Stimulated activated CD8-positive, alpha-beta memory T cell treated with anti-CD3 and anti-CD28 coated beads, Interleukin-12 subunit alpha, Interleukin-12 subunit beta, amount 100 ng/mL, for 24 hours (primary cell): ENCODE data around the gene RBM4.
"Not testable (repeated sequence)": the region's sequence is repeated elsewhere in the genome, so short reads cannot be mapped to it uniquely, and the experiment has no call there.

Experiments
- DNase-seq: peaks from one replicate; pipeline ENCODE4 v3.0.0-alpha.2; 2020; ENCODE audit errors: extremely low read depth

The RBM4 gene, protein sequence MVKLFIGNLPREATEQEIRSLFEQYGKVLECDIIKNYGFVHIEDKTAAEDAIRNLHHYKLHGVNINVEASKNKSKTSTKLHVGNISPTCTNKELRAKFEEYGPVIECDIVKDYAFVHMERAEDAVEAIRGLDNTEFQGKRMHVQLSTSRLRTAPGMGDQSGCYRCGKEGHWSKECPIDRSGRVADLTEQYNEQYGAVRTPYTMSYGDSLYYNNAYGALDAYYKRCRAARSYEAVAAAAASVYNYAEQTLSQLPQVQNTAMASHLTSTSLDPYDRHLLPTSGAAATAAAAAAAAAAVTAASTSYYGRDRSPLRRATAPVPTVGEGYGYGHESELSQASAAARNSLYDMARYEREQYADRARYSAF

DNA sequence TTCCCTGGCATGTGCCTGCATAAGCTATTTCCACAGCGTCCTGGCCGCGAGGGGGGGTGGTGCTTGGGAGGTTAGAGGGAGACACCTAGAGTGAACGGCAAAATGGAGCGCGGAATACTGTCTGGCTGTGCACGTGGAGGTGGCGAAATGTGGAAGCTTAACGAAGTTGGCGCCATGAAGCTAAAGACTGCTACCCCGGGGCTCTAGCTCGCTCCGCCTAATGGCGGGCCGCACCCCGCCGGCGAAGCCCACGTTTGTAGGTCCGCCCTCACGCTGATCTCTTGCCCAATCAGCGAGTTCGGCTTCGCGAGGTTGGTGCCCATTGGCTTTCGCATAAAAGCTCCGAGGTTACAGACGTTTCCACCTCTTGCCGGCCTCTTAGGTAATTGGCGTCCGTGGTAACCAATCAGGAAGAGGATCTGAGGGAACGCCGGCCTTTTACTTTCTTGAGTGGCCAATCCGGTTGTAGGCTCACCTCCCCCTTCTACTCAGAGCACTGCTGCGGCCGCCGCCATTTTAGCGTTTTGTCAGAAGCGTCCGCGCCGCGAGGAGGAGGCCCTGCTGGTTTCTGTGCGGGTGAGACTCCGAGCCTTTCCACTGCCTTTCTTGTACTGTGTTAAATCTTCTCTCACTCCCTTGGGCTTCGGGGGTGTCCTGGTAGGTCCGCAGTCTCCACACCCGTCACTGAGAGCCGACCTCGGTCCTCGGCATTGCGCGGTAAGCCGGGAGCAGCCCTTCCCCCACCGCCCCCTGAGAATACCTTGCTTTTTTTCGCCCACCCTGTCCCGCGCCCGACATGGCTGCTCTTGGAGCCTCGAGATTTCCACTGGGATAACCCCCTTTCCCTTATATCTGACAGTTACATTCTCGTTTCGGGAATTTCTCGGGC is at the start of gene RBM4:
RBM4 (plus strand) TSS at position 527 of the 889 bp plus-strand sequence. CDS start 1,009 bp downstream, outside the sequence.
- DNase-seq, result peak; percentile 94

DNA sequence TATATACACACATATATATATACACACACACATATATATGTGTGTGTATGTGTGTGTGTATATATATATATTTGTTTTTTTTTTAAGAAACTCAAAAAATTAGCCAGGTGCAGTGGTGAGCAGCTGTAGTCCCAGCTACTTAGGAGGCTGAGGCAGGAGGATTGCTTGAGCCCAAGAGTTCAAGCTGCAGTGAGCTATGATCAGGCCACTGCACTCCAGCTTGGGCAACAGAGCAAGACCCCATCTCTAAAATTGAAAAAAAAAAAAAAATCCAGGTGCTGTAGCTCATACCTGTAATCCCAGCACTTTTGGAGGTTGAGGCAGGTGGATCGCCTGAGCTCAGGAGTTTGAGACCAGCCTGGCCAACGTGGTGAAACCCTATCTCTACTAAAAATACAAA is 49.2 kb upstream of the RBM4 start:
- not testable (repeated sequence) for DNase-seq

DNA sequence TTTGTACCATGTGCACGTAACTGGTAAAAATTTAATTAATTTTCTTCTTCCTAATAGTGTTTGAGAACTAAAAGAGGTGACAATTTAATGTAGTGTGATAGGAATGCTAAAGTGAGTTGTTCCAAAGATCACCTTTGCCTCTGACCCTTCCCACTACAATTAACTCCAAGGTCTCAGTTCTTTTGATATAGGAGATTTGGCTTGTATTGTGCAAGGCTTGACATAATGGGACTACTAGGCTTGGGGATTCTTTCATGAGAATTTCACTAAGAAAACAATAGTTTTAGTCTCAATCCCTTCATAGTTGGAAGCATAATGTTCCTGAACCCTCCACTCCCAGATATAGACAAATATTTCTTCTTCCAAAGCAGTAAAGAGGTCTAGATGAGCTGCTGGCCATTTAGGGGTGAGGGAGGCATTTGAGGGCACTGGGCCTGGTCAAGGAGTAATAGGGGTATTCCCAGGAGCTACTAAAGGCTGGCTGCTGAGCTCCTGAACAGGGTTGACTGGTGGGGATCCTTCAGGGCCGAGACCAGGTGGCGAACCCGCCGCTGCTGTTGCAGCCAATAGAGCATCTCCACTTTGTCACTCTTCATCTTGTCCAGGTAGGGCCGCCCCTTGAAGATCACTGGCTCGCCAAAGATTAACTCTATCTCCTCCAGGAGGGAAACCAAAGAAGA is 48.4 kb upstream of the RBM4 start:
- no peak for DNase-seq

DNA sequence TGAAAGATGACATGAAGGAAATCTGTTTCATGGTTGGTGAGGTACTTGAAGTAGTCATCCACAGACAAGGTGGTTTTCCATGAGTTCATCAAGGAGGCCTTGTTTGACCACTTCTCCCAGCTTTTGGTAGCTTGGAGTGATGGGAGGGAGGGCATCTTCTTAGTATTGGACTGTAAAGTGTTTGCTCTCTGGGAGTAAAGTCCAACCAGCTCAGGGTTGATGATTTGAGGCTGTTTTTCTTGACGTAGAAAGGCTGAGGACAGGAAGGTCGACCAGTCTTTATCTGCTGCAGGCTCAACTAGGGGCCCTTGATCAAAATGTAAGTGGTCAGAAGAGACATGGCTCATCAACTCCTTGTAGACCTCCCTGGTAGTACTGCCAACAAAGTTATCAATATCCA is 47.3 kb upstream of the RBM4 start:
- no peak for DNase-seq

DNA sequence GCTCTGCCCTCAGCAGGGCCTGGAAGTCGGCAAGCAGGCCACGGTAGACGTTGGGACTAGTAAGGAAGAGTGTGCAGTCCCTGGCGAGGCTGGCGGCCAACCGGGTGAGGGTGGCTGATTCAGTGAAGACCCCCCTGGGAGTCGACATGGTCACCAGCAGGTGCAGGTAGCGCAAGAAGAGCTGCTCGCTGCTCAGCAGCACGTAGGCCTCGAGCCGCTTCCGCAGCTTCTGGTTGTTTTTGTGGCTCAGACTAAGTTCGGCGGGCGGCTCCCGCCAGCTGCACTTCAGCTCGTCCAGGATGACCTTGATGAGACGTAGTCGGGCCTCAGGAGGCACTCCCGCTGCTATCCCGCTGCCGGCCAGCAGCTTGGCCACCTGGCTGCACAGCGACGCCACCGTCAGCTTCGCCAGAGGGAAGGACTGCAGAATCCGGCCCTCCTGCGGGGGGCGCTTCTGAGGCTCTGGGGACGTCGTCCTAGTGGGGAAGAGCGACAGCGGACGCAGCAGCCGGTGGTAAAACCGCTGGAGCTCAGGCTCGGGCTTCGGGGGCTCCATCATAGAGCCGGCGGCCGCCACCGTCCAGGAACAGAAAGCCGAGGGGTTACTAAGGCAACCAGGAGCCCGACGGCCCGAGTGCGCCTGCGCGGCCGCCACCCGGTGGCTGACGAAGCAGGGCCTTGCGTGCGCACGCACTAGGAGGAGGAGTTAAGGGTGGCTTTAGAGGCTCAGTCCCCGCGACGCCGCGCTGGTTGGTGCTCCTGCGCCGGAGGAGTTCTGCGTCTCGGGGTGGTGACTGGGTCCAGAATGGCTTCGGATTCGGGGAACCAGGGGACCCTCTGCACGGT is 45.8 kb upstream of the RBM4 start, which contains the start of the genes CCDC87 and CCS:
CCDC87 (minus strand) TSS at position 607 of the 846 bp plus-strand sequence; CDS start at position 559, 48 bp downstream.
CCS (plus strand) TSS at position 729 of the 846 bp plus-strand sequence; CDS start at position 806, 77 bp downstream.
- peak; percentile 98 for DNase-seq

DNA sequence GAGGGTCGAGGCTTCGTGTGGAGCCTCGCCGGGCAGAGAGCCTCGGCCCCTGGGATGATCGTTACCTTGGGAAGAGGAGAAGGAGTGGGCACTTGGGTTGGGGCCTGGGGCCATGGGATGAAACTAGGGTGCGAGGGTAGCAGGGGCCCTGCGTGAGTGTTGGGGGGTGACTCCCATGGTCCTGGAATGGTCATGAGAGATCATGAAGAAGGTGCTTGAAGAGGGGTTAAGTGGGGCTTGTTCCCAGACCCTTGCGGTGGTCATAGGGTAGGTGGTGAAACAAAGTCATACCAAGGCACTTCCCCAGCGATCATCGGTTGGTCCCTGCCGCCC is 45.2 kb upstream of the RBM4 start:
- no peak for DNase-seq

DNA sequence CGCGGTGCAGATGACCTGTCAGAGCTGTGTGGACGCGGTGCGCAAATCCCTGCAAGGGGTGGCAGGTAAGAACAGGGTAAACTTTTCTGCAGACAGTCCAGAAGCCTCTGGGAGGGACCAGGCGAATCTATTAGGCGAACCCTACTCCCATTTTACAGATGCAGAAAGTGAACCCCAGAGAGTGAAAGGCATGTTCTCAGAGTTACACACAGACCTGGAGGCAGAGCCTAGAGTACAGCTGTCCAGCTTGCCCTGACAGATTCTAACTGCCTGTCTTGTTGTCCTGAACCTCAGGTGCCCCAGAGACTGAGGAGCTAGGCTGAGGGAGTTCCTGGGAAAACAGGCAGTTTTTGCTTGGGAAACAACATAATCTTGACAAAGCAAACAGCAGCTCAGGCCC is 44.9 kb upstream of the RBM4 start:
- no peak for DNase-seq

DNA sequence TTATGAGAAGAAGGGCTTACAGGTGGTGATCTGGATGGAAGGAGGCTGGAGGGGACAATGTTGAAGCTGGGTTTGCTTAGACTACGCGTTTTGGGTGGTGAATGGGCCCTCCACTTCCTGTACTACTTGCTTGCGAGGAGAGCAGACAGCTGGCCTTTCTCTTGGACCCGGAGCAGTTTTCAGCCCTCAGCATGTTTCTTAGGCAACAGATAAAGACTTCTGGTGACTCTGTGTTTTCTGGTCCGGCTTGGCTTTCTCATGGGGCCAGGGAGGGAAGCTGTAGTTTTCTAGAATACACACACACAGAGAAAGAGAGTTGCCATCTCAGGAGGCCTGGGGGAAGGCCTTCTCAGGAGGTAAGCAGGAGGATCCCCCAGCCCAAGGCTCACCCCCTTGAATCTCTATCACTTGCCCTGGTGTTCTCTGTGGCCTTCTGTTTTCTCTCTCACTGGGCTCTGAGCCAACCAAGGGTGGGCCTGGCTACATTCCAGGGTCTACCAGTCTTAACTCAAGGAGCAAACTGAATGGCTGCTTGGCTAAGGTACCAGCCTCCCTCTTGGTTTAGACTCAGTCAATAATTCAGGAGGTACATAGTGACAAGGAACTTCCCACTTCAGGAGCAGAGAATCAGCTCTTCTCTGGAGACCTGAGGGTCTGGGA is 43.1 kb upstream of the RBM4 start:
- DNase-seq, result no peak

DNA sequence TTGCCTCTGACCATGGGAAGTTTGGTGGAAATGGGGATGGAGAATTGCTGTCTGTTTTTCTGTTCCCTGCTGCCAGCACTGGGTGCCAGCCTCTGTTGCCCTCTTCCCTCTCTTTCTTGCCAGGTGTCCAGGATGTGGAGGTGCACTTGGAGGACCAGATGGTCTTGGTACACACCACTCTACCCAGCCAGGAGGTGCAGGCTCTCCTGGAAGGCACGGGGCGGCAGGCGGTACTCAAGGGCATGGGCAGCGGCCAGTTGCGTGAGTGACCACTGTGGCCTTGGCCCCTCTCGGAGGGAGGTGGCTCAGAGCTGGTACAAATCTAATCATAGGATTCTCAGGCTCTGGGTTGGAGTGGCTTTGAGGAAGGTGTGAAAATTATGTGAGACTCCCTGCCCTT is 39.5 kb upstream of the RBM4 start:
- no peak for DNase-seq

DNA sequence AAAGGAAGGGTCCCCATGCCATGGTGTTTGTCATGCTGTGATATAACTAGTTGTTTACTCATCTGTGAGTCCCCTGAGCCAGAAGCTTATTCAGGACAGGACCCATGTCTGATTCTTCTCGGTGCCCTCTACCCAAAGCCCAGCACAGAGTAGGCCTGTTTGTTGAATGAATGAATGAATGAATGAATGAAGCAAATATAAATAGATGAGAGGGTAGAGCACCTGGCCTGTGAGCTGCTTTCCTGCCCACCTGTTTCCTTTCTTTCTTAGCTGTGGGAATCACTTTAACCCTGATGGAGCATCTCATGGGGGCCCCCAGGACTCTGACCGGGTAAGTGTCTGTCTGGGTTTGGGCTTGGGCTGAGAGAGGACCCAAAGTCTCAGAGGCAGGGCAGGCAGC is 38.3 kb upstream of the RBM4 start:
- no peak for DNase-seq

DNA sequence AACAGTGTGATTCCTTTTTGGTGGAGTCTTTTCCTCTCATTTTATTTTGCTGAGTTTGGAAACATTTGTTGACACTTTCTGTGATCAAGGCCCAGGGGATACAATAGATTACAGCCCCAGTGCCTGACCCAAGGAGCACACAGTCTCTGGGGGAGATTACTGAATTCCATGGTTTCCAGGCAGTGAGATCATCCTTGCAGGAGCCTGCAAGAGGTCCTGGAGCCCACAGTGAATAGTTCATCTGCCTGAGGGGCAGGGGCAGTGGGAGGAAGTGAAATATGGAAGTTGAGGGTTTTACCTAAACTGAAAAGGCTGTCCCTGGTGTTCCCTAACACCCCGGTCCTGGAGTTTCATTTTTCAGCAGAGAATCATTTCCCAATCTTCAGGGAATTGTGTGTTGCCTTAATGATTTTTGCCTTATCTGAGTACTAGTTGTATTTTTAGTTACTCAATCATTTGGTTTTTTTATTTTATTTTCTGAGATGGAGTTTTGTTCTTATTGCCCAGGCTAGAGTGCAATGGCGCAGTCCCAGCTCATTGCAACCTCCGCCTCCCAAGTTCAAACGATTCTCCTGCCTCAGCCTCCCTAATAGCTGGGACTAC is 37.8 kb upstream of the RBM4 start:
- no peak for DNase-seq

DNA sequence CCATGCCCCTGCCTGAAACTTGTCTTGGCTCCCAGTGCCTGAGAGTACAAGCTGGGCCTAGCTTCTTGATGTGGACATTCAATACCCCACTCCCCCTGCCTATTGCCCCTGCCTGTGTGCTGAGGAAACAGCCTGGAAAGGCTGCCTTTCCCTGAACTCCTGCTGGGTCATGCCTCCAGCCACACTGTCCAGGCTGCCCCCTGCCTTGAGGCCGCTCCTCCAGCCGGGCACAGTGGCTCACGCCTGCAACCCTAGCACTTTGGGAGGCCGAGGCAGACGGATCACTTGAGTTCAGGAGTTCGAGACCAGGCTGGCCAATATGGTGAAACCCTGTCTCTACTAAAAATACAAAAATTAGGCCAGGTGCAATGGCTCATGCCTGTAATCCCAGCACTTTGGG is 35.4 kb upstream of the RBM4 start:
- DNase-seq, result no peak

DNA sequence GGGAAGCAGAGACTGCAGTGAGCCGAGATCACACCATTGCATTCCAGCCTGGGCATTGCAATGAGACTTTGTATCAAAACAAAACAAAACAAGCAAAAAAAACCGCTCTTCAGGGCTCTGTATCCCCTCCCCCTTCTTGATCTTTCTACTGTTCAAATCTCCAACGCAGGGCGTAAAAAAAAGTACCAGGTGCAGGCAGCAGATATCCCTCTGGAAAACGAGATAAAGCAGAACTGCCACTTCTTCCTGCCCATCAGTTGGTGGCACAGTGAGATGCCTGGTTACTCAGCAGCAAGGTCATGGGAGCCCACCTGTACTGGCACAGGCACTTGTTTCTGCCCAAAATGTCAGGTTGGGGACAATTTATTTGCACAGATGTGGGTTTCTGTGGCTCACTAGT is 34.3 kb upstream of the RBM4 start:
- DNase-seq, result no peak

DNA sequence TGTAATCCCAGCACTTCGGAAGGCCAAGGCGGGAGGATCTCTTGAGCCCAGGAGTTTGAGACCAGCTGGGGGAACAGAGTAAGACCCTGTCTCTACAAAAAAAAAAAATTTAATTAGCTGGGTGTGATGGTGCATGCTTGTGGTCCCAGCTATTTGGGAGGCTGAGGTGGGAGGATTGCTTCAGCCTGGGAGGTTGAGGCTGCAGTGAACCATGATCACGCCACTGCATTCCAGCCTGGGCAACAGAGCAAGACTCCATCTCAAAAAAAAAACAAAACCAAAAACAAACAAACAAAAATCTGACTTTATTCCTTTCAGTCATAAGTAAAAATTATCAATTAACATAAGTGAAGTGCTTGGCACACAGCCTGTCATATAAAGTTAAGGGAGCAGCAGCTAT is 31.9 kb upstream of the RBM4 start:
- not testable (repeated sequence) for DNase-seq

DNA sequence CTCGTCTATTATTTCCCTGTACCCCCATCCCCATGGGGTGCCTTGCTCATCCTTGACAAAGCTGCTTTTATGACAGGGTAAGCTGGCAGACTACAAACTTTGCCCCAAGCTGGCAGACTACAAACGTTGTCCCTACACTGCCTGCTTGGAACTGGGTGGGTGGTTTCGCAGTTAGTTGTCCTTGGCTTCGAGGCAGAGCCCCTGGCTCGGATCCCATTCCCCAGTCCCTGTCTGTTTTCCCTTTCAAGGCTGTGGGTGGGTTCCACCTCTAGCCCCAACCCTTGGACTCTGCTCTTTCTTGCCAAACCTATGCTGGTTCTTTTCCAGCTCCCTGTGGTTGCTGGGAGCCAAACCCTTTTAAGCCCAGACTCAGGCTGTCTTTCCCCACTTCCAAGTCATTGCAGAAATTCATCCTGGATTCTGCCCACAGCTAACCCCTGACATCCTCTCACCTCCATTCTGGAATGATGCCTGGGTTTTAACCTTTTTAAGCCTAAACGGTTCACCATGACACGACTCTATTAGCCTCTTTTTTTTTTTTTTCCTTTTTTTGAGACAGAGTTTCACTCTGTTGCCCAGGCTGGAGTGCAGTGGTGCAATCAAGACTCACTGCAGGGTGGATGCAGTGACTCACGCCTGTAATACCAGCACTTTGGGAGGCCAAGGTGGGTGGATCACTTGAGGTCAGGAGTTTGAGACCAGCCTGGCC is 31.2 kb upstream of the RBM4 start:
- no peak for DNase-seq

DNA sequence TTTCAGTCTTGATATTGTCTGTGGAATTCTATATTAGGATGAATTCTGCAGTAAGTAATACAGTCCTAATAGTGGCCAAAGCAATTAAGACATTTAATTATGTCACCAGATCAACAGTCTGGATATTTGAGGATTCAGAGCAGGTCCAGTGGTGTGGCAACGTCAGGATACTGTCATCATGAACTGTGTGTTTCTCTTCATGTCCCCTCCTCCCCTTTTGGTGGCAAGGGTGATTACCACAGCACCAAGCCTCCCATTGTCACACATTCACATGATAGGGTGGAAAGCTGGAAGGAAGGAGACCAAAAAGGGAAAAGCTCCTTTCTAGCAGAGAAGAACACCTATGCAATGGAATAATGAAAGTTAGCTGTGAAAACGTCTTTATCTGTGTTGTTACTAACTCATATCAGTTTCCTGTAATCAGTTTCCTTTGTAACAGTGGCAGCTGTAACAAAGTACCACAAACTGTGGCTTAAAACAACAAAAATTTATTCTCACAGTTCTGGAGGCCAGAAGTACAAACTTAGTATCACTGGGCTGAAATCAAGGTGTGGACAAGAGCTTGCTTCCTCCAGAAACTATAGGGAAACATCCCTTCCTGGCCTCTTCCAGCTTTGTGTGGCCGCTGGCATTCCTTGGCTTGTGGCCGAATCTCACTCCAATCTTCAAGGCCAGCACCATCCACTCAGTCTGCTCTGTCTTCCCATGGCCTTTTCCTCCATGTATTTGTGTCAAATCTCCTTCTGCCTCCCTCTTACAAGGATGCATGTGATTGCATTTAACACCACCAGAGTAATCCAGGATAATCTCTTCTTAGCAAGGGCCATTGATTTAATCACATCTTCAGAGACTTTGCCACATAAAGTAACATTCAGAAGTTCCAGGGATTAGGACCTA is 28.5 kb upstream of the RBM4 start:
- DNase-seq, result no peak

DNA sequence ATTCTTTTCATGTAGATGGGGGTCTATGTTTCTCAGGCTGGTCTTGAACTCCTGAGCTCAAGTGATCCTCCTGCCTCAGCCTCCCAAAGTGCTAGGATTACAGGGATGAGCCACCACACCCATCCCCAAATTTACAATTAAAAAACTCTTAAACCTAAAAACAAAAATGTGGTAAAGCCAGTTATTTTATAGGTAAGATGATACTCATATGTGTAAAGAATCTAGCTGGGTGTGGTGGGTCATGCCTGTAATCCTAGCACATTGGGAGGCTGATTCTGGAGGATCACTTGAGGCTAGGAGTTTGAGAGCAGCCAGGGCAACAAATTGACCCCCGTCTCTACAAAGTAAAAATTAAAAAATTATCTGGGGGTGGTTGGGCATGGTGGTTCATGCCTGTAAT is 26.0 kb upstream of the RBM4 start:
- no peak for DNase-seq

DNA sequence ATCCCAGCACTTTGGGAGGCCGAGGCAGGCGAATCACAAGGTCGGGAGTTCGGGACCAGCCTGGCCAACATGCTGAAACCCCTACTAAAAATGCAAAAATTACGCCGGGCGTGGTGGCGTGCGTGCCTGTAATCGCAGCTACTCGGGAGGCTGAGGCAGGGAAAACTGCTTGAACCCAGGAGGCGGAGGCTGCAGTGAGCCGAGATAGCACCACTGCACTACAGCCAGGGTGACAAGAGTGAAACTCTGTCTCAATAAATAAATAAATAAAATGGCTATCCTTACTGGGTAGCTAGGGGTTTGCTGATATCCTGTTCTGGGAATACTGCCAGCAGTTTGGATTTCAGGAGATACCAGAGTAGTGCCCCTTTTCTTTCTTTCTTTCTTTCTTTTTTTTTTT is 24.4 kb upstream of the RBM4 start:
- DNase-seq, result no peak
